ENCODE measurements around the gene ZNF552. TPM values are rescaled to one million over a fixed set of nuclear protein-coding genes. Genes with fewer than 3 reads are reported as not detected.

ZNF552 gene
- polyA plus RNA-seq, 1 of the 3 experiments (the other 2 are of a cell fraction) = 3.2 TPM

- TF ChIP-seq, protein P1, sequence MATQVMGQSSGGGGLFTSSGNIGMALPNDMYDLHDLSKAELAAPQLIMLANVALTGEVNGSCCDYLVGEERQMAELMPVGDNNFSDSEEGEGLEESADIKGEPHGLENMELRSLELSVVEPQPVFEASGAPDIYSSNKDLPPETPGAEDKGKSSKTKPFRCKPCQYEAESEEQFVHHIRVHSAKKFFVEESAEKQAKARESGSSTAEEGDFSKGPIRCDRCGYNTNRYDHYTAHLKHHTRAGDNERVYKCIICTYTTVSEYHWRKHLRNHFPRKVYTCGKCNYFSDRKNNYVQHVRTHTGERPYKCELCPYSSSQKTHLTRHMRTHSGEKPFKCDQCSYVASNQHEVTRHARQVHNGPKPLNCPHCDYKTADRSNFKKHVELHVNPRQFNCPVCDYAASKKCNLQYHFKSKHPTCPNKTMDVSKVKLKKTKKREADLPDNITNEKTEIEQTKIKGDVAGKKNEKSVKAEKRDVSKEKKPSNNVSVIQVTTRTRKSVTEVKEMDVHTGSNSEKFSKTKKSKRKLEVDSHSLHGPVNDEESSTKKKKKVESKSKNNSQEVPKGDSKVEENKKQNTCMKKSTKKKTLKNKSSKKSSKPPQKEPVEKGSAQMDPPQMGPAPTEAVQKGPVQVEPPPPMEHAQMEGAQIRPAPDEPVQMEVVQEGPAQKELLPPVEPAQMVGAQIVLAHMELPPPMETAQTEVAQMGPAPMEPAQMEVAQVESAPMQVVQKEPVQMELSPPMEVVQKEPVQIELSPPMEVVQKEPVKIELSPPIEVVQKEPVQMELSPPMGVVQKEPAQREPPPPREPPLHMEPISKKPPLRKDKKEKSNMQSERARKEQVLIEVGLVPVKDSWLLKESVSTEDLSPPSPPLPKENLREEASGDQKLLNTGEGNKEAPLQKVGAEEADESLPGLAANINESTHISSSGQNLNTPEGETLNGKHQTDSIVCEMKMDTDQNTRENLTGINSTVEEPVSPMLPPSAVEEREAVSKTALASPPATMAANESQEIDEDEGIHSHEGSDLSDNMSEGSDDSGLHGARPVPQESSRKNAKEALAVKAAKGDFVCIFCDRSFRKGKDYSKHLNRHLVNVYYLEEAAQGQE (IDR thresholded peaks at IDR 0.05; ENCODE audit: low read depth, low read length) = no peak
- no peak for TF ChIP-seq MEF2A (IDR thresholded peaks at IDR 0.05; ENCODE audit: borderline replicate concordance, low read depth)
- TF ChIP-seq NFIC (IDR thresholded peaks at IDR 0.05; ENCODE audit: borderline replicate concordance) = no peak
- TF ChIP-seq SIN3A (IDR thresholded peaks at IDR 0.05; ENCODE audit: borderline replicate concordance, low read depth, low read length) = no peak
Measured at GRCh38 chr19:57803265-57803593, 11.5 kb downstream of the ZNF552 start (continued).

GRCh38 chr19:57802269-57802668 lies 12.4 kb downstream of the ZNF552 start:
- no peaks in the 10 kb centered on the region for H3K9me2 ChIP-seq
- H3F3A ChIP-seq (replicated peaks; ENCODE audit: insufficient read depth) = peaks cover 9% of the 10 kb centered on the region
- no peak overlapping the region for H3K27ac ChIP-seq (ENCODE audit: low read depth in 2 of 2, low read length in 1 of 2)
- no peaks in the 10 kb centered on the region; a peak in 1 of 4 replicates for H3K4me1 ChIP-seq (ENCODE audit: control insufficient read depth in 1 of 2, insufficient read depth in 2 of 2, low read depth in 1 of 2, low read length in 1 of 2)
- no peak overlapping the region for H3K9ac ChIP-seq
- ChIA-PET POLR2A (no interaction called here), CTCF (interaction anchor here (1.1 kb wide), 1 partner anchor 13 kb away, joined by 3 read pairs; the partner anchor contains the start of gene ZNF552)
- peaks cover 6% of the 10 kb centered on the region; the same call in 1 of the 2 replicates for H3K79me2 ChIP-seq (ENCODE audit: insufficient read depth)
- H4K20me1 ChIP-seq (ENCODE audit: insufficient read depth) = no peaks in the 10 kb centered on the region
- no peak overlapping the region for H3K4me3 ChIP-seq (ENCODE audit: low read depth in 2 of 2, low read length in 1 of 2)
- no peak overlapping the region for H2AFZ ChIP-seq (ENCODE audit: low read depth)
- H3K36me3 ChIP-seq (replicated peaks in 1 of 2; ENCODE audit: control insufficient read depth in 1 of 2, insufficient read depth in 2 of 2, low read length in 1 of 2) = peaks cover 4 to 6% of the 10 kb centered on the region in 2 experiments
- H3K4me2 ChIP-seq = no peak overlapping the region
- H3K27me3 ChIP-seq (ENCODE audit: insufficient read depth) = no peaks in the 10 kb centered on the region
- no peaks in the 10 kb centered on the region for H3K9me3 ChIP-seq
- DNase-seq = no peak
- WGBS (ENCODE audit: low lambda C conversion rate) = 92% methylated on average over 4 of the region's 4 CpGs
- TF ChIP-seq, protein P2, sequence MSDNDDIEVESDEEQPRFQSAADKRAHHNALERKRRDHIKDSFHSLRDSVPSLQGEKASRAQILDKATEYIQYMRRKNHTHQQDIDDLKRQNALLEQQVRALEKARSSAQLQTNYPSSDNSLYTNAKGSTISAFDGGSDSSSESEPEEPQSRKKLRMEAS (IDR thresholded peaks at IDR 0.05; ENCODE audit: low read depth) = no peak
- no peak for TF ChIP-seq POLR2AphosphoS5 (IDR thresholded peaks at IDR 0.05; ENCODE audit: low read depth, low read length)
- no peak for TF ChIP-seq FOXJ3 (CRISPR knock-in tag; IDR thresholded peaks at IDR 0.05)
- TF ChIP-seq EZH2phosphoT487 (IDR thresholded peaks at IDR 0.05; ENCODE audit: borderline replicate concordance, low read depth) = no peak
- no peak for TF ChIP-seq TCF12 (IDR thresholded peaks at IDR 0.05)
- TF ChIP-seq, protein P3, sequence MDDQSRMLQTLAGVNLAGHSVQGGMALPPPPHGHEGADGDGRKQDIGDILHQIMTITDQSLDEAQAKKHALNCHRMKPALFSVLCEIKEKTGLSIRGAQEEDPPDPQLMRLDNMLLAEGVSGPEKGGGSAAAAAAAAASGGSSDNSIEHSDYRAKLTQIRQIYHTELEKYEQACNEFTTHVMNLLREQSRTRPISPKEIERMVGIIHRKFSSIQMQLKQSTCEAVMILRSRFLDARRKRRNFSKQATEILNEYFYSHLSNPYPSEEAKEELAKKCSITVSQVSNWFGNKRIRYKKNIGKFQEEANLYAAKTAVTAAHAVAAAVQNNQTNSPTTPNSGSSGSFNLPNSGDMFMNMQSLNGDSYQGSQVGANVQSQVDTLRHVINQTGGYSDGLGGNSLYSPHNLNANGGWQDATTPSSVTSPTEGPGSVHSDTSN (IDR thresholded peaks at IDR 0.05) = no peak
- TF ChIP-seq JUND (IDR thresholded peaks at IDR 0.05) = no peak

DNA sequence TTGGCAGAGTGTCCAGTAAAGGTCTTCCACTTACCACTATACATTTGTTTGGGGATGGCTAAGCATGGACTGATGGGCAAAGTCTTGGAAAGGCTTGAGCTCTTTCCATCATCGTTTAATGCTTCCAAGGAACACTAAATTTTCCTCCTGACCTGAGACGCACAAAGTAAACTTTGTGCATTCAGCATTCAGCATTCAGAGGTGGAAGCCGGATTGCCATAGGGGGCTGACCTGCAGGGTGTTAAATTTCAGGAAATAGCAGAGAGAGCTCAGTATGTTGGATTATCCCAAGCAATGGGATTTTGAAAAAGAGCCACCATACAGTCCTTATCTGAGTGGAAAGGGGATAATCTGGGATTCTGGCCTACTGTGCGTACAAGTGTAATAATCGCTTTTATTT lies 14.0 kb downstream of the ZNF552 start:
- no peak for DNase-seq
- CTCF ChIA-PET = no interaction called here
- POLR2A ChIA-PET = no interaction called here
- no peaks in the 10 kb centered on the region for H3K9me2 ChIP-seq
- H3K4me1 ChIP-seq (ENCODE audit: control insufficient read depth in 1 of 2, insufficient read depth in 2 of 2, low read depth in 1 of 2, low read length in 1 of 2) = no peaks in the 10 kb centered on the region; a peak in 1 of 4 replicates
- H2AFZ ChIP-seq (ENCODE audit: low read depth) = no peak overlapping the region
- H3K36me3 ChIP-seq (replicated peaks in 1 of 2; ENCODE audit: control insufficient read depth in 1 of 2, insufficient read depth in 2 of 2, low read length in 1 of 2) = peaks cover 3 to 11% of the 10 kb centered on the region in 2 experiments
- no peaks in the 10 kb centered on the region for H3K27me3 ChIP-seq (ENCODE audit: insufficient read depth)
- H3K4me2 ChIP-seq = no peak overlapping the region
- 94% methylated on average over 5 of the region's 5 CpGs for WGBS (ENCODE audit: low lambda C conversion rate)
- no peaks in the 10 kb centered on the region for H3K79me2 ChIP-seq (ENCODE audit: insufficient read depth)
- H4K20me1 ChIP-seq (ENCODE audit: insufficient read depth) = no peaks in the 10 kb centered on the region
- H3K9ac ChIP-seq = no peak overlapping the region
- peaks cover 6% of the 10 kb centered on the region for H3F3A ChIP-seq (replicated peaks; ENCODE audit: insufficient read depth)
- H3K4me3 ChIP-seq (ENCODE audit: low read depth in 2 of 2, low read length in 1 of 2) = no peak overlapping the region
- H3K27ac ChIP-seq (ENCODE audit: low read depth in 2 of 2, low read length in 1 of 2) = no peak overlapping the region
- no peaks in the 10 kb centered on the region for H3K9me3 ChIP-seq
- TF ChIP-seq, protein P1 (IDR thresholded peaks at IDR 0.05; ENCODE audit: low read depth, low read length) = no peak
- TF ChIP-seq USF1 (IDR thresholded peaks at IDR 0.05; ENCODE audit: borderline replicate concordance, low read depth) (no peak), RXRA (IDR thresholded peaks at IDR 0.05; ENCODE audit: borderline replicate concordance, low read depth) (no peak), RFX5 (IDR thresholded peaks at IDR 0.05; ENCODE audit: low read length) (no peak), TAF1 (IDR thresholded peaks at IDR 0.05; ENCODE audit: borderline replicate concordance, low read depth, low read length) (no peak), NRF1 (IDR thresholded peaks at IDR 0.05; ENCODE audit: low read depth, low read length) (no peak), MEF2A (IDR thresholded peaks at IDR 0.05; ENCODE audit: borderline replicate concordance, low read depth) (no peak), SMC3 (IDR thresholded peaks at IDR 0.05; ENCODE audit: low read depth, low read length) (no peak)
- TF ChIP-seq, protein P2 (IDR thresholded peaks at IDR 0.05; ENCODE audit: low read depth) = no peak
